HG03196 (cell line): Measurements from ENCODE around the gene PRR15.

Experiments used
- ATAC-seq: cut with Tn5 transposase; IDR thresholded peaks from one replicate; pipeline ENCODE4 v1.9.1; 2021; ENCODE audit not compliant: unreplicated experiment

The PRR15 gene

GRCh38 chr7:29567174-29567573 is 3.5 kb downstream of the PRR15 start:
- ATAC-seq = no peak

DNA sequence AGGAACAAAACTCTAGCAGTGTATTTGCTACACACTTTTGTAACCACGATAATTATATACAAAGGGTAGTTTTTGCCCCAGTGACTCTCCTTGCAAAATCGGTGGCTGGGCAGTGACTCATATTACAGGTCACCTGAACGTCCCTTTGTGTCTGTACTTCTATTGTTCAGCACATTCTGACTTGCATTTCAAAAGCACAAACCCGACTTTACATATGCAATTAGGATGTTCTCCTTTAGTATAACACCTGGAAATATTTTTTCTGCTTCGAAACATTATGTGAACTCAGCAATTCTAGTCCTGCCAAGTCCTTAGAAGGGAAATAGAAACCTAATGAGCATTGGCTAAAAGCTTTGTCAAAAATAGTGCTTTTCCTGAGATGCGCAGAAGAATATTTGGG is 6.0 kb downstream of the PRR15 start:
- ATAC-seq = no peak

- ATAC-seq = no peak
Measured at GRCh38 chr7:29572558-29572957, 8.9 kb downstream of the PRR15 start.

GRCh38 chr7:29573567-29573966 is 9.9 kb downstream of the PRR15 start:
- no peak for ATAC-seq

GRCh38 chr7:29574659-29575058 is 11.0 kb downstream of the PRR15 start:
- no peak for ATAC-seq

GRCh38 chr7:29587195-29587808 is 23.7 kb downstream of the PRR15 start:
- ATAC-seq = no peak

GRCh38 chr7:29588212-29588611 is 24.6 kb downstream of the PRR15 start:
- ATAC-seq = no peak

- ATAC-seq = peak; percentile 72
Measured at GRCh38 chr7:29588900-29589696, 25.5 kb downstream of the PRR15 start.

- no peak for ATAC-seq
Measured at GRCh38 chr7:29592866-29593265, 29.2 kb downstream of the PRR15 start.

- ATAC-seq = no peak
Measured at GRCh38 chr7:29593459-29593858, 29.8 kb downstream of the PRR15 start.

DNA sequence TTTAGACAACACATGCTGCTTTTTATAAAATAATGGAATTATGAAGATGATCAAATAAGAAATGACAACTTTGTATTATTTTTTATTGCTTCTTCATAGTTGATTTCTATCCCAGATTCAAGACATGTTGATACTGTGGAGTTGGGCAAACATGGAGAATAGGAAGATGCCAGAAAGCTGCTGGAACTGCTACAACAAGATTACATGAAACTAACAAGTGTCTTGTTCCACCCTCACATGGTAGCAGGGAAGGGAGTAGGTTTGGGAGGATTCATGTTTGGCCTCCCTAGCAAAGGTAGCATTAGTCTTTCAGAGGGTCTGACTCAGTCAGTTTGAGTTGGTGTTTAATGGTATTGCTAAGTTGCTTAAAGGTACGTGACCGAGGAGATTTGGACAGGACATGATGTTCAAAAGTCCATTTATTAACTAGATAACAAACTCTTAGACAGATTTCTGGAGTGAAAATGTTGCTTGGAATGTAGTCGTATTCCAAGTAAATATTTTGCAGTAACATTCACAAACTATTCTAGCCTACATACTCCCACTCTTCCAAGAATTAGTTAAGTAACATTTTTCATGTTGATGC is 33.1 kb downstream of the PRR15 start:
- no peak for ATAC-seq

DNA sequence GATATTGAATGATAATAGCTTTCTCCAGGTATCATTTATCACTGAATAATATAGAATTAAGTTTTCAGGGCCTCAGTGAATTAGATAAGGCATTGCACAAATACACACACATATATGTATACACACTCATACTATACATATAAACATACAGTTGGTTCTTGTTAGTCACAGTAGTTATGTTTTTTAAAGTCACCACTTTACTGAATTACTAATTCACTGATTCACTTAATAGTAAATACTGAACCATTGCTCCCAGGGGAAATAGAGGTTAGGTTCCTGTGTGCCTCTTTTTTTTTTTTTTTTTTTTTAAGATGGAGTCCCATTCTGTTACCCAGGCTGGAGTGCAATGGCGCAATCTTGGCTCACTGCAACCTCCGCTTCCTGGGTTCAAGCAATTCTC is 33.6 kb downstream of the PRR15 start:
- no peak for ATAC-seq

DNA sequence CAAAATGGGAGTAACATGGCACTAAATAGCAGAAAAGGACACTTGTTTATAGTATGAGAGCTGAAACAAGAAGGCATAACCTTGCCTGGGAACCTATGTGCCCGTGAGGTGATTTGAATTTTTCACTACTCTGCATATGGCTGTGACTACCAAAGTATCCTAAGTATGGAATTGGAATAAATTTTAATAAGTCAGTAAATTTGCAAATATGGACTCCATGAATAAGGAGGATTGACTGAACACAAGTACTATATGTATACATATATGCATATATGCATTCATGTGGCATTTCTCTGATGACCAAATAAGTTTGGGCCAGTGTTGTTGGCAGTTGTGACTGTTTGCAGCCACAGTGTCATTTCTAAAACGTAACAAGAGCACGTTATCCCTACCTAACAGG is 34.5 kb downstream of the PRR15 start:
- no peak for ATAC-seq

DNA sequence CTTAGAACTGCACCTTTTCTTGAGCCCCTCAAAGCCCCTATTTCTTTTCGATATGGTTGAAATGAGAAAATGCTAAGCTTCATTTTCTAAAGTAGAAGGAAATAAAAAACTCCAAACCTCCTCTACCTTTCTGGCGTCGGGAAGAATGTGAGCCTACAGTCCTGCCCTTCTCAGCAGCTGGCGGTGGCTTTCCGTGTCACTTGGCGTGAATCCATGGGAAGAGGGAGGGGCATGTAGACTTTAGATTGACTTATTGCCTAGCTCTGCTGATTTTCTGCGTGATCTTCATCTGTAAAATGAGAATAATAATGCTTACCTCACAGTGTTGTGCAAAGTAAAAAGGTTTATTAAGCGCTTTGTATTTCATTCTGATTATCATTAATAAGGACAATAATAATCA is 35.0 kb downstream of the PRR15 start:
- no peak for ATAC-seq

DNA sequence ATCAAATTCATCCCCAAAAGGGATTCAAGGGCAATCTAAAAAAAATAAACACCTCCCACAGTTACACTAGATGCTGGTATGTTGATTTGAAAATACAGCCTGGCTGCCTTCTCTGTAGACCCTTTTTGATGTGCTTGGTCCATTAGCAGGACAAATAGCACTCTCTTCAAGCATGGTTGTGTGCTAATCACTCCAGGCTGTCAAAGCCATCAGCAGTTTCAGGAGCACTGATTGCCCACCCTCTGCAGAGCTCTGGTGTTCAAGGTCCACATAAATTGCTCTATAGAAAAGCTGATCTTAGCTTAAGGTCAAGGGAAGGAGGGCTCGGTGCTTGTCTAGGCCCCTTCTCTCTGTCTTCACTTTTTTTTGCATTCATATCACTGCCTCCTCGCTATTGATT is 35.4 kb downstream of the PRR15 start:
- ATAC-seq = no peak

DNA sequence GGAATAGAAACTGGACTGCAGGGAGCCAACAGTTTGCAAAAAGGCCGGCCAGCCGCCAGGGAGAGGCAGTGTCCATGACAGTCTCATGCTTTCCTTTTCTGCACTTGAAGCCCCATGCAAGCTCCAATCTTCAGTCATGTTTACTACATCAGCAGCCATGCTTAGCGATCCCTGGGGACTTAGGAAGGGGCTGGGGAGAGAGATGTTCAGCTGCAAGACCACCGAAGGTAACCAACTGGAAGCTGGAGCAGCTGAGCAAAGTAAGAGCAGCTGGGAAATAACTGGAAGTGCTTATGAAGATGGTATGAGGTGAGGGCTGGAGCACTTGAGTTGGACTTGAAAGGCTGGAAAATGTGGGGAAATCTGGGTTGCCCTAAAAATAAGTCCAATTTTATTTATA is 37.0 kb downstream of the PRR15 start:
- ATAC-seq = no peak

- ATAC-seq = no peak
Measured at GRCh38 chr7:29604052-29604451, 40.4 kb downstream of the PRR15 start.

DNA sequence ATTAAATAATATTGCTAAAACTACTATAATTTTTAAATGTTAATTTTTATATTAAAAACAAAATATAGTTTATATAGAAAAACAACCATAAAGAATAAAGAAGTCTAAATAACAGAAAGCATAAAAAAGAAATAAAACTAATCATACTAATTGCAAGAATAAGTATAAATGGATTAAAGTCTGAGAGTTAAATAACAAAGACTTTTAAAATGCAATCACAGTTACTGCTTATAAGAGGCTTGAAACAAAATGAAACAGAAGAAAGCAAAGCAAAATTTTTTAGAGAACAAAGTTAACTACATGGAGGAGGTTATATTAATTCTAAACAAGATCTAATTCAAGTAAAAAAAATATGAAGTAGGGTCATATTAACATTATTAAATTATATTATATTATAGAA is 41.1 kb downstream of the PRR15 start:
- no peak for ATAC-seq

GRCh38 chr7:29605671-29606070 is 42.0 kb downstream of the PRR15 start:
- no peak for ATAC-seq

DNA sequence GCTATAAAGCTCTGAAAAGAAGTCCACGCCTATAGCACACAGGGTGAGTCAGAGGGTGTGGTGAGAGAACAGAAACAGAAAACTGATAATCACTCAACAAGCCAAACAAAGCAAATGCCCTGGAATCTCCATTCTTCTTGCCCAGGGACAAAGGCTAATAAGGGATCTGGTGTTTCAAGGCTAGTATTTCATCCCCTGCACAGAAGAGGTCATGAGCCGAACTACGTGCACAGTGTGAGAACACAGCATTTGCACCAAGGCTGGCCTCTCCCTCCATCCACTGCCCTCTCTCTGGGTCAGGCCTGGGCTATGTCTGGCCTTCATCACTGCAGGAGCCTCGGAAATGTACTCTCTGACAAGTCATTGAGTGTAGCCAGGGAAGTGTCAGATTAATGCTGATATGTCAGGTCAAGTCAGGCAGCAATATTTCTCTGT is 42.7 kb downstream of the PRR15 start:
- no peak for ATAC-seq

DNA sequence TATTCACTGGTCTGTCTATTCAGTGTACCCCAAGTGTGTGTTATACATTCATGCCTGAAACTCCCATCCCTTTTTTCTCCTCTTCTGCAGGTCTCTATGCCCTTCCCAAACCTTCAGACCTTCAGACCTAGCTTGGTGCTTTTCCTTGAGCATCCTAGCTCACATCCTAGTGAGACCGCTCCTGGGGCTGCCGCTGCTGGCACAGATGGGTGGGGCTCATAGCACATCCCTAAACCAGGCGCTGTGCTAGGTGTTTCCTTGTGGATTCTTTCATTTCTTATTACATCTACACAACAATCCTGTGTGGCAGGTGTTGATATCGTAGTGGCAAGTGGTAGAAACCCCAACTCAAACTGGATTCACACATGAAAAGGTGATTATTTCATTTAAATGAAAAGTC is 43.2 kb downstream of the PRR15 start:
- ATAC-seq = no peak

DNA sequence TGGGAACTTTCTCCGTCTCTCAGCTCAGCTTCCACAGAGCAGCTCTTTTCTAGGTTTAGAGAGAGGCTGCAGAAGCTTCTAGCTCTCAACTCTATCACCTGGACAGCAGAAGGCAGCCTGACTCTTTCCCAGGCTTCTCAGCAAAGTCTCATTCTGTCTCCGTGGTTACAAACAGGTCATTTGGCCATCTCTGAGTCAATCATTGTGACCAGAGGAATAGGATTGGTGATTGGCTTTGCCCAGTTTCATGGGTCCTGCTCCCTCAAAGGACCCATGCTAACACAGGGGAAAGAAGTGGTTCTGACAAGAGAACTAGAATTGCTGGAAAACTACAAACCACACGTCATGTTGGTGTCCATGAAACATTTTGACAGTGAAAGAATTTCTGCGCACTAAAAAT is 43.6 kb downstream of the PRR15 start:
- no peak for ATAC-seq
